SK-N-SH treated with all-trans-retinoic acid at 6 μM for 48 hours (cell line): ENCODE results near the gene GGTA1.

Experiments
- ATAC-seq: fragments of 200-7000 bp; cut with Tn5 transposase; 3 replicates; pipeline ENCODE4 v1.9.1; 2020; ENCODE audit warnings: mild to moderate bottlenecking, moderate library complexity
- ARNTL ChIP-seq: fragments of 450-650 bp; formaldehyde crosslinking; IDR thresholded peaks from 2 replicates; pipeline ENCODE4 v1.5.0; 2020; ENCODE audit warnings: low read depth, mild to moderate bottlenecking, moderate library complexity, borderline replicate concordance
- BACH2 ChIP-seq: fragments of 250-450 bp; sonication (Bioruptor Pico); IDR thresholded peaks from 2 replicates; pipeline ENCODE4 v1.9.0; 2021; ENCODE audit warnings: mild to moderate bottlenecking, borderline replicate concordance
- CREB5 ChIP-seq: fragments of 250-450 bp; sonication (Bioruptor Pico); IDR thresholded peaks from 2 replicates; pipeline ENCODE4 v1.5.1; 2020; ENCODE audit warnings: low read depth, mild to moderate bottlenecking, moderate library complexity
- CSDC2 ChIP-seq: fragments of 250-450 bp; sonication (Bioruptor Pico); IDR thresholded peaks from 2 replicates; pipeline ENCODE4 v1.5.0; 2020; ENCODE audit warnings: mild to moderate bottlenecking, moderate library complexity
- CSRNP3 ChIP-seq: fragments of 250-450 bp; sonication (Bioruptor Pico); IDR thresholded peaks from 2 replicates; pipeline ENCODE4 v1.5.1; 2021; ENCODE audit warnings: mild to moderate bottlenecking, moderate library complexity
- GLIS3 ChIP-seq: fragments of 250-450 bp; sonication (Bioruptor Pico); IDR thresholded peaks from 2 replicates; pipeline ENCODE4 v1.5.0; 2020; ENCODE audit warnings: mild to moderate bottlenecking, moderate library complexity
- ISL1 ChIP-seq: fragments of 250-450 bp; sonication (Bioruptor Pico); IDR thresholded peaks from 2 replicates; pipeline ENCODE4 v2.1.2; 2022; ENCODE audit warnings: mild to moderate bottlenecking, moderate library complexity
- OSR1 ChIP-seq: fragments of 250-450 bp; sonication (Bioruptor Pico); IDR thresholded peaks from 2 replicates; pipeline ENCODE4 v1.8.0; 2022; ENCODE audit warnings: moderate library complexity, mild to moderate bottlenecking, inconsistent platforms
- PATZ1 ChIP-seq: fragments of 250-450 bp; sonication (Bioruptor Pico); IDR thresholded peaks from 2 replicates; pipeline ENCODE4 v1.8.0; 2020; ENCODE audit warnings: mild to moderate bottlenecking, moderate library complexity, borderline replicate concordance
- POU6F1 ChIP-seq: fragments of 250-450 bp; sonication (Bioruptor Pico); IDR thresholded peaks from 2 replicates; pipeline ENCODE4 v1.8.0; 2021; ENCODE audit warnings: low read depth, mild to moderate bottlenecking, moderate library complexity, borderline replicate concordance
- PPARA ChIP-seq: fragments of 250-450 bp; sonication (Bioruptor Pico); IDR thresholded peaks from 2 replicates; pipeline ENCODE4 v1.5.0; 2020; ENCODE audit warnings: mild to moderate bottlenecking, borderline replicate concordance
- RARB ChIP-seq: fragments of 250-450 bp; sonication (Bioruptor Pico); IDR thresholded peaks from 2 replicates; pipeline ENCODE4 v1.8.0; 2021; ENCODE audit warnings: mild to moderate bottlenecking, moderate library complexity
- TCF4 ChIP-seq: fragments of 250-450 bp; sonication (Bioruptor Pico); IDR thresholded peaks from 2 replicates; pipeline ENCODE4 v1.8.0; 2021; ENCODE audit warnings: mild to moderate bottlenecking, moderate library complexity, borderline replicate concordance
- TOX ChIP-seq: fragments of 250-450 bp; sonication (Bioruptor Pico); IDR thresholded peaks from 2 replicates; pipeline ENCODE4 v1.8.0; 2021; ENCODE audit warnings: mild to moderate bottlenecking, moderate library complexity, borderline replicate concordance
- TSHZ2 ChIP-seq: fragments of 250-450 bp; sonication (Bioruptor Pico); IDR thresholded peaks from 2 replicates; pipeline ENCODE4 v1.5.0; 2020; ENCODE audit warnings: mild to moderate bottlenecking, moderate library complexity
- ZC3H10 ChIP-seq: fragments of 250-450 bp; sonication (Bioruptor Pico); IDR thresholded peaks from 2 replicates; pipeline ENCODE4 v1.5.1; 2021; ENCODE audit warnings: mild to moderate bottlenecking, moderate library complexity
- ZFP3 ChIP-seq: fragments of 250-450 bp; sonication (Bioruptor Pico); IDR thresholded peaks from 2 replicates; pipeline ENCODE4 v1.5.0; 2020; ENCODE audit warnings: mild to moderate bottlenecking, moderate library complexity
- ZFP30 ChIP-seq: fragments of 450-650 bp; formaldehyde crosslinking; IDR thresholded peaks from 2 replicates; pipeline ENCODE4 v1.5.0; 2022; ENCODE audit warnings: mild to moderate bottlenecking, moderate library complexity
- ZNF565 ChIP-seq: fragments of 450-650 bp; formaldehyde crosslinking; conservative IDR thresholded peaks from 2 replicates; pipeline ENCODE4 v1.5.0; 2020; ENCODE audit warnings: low read depth, mild to moderate bottlenecking, moderate library complexity
- ZNF70 ChIP-seq: fragments of 450-650 bp; formaldehyde crosslinking; IDR thresholded peaks from 2 replicates; pipeline ENCODE4 v1.5.0; 2020; ENCODE audit warnings: mild to moderate bottlenecking, moderate library complexity
- ZNF8 ChIP-seq: fragments of 450-650 bp; formaldehyde crosslinking; IDR thresholded peaks from 2 replicates; pipeline ENCODE4 v1.5.0; 2020; ENCODE audit warnings: mild to moderate bottlenecking, moderate library complexity

GGTA1 gene

GRCh38 chr9:121485623-121486022 is 14.0 kb downstream of the GGTA1 start (continued):
- TF ChIP-seq GLIS3 (CRISPR knock-in tag) (no peak), PATZ1 (no peak), TOX (no peak), ZFP30 (CRISPR knock-in tag) (no peak), OSR1 (CRISPR knock-in tag) (no peak)

GRCh38 chr9:121484651-121485446 is 14.8 kb downstream of the GGTA1 start:
- no peak for ATAC-seq
- no peak for TF ChIP-seq PATZ1
- no peak for TF ChIP-seq ZNF70 (CRISPR knock-in tag)
- TF ChIP-seq ARNTL (CRISPR knock-in tag), result no peak
- no peak for TF ChIP-seq ISL1 (CRISPR knock-in tag)
- TF ChIP-seq TOX, result no peak
- no peak for TF ChIP-seq ZNF565 (CRISPR knock-in tag)
- TF ChIP-seq TSHZ2 (CRISPR knock-in tag), result no peak
- TF ChIP-seq TCF4 (CRISPR knock-in tag), result no peak
- no peak for TF ChIP-seq ZFP30 (CRISPR knock-in tag)
- TF ChIP-seq BACH2 (CRISPR knock-in tag), result no peak
- TF ChIP-seq POU6F1 (CRISPR knock-in tag), result no peak
- TF ChIP-seq CREB5 (CRISPR knock-in tag), result no peak
- TF ChIP-seq ZFP3, result no peak
- no peak for TF ChIP-seq ZNF8 (CRISPR knock-in tag)
- TF ChIP-seq CSDC2 (CRISPR knock-in tag), result no peak
- TF ChIP-seq CSRNP3 (CRISPR knock-in tag), result no peak
- TF ChIP-seq PPARA, result no peak
- no peak for TF ChIP-seq OSR1 (CRISPR knock-in tag)
- TF ChIP-seq ZC3H10 (CRISPR knock-in tag), result no peak
- TF ChIP-seq RARB, result no peak
